Upper lobe of right lung (tissue), 1 donor: ENCODE data around the gene ENPP5. TPM values are rescaled to one million over a fixed set of nuclear protein-coding genes. Genes with fewer than 3 reads are reported as not detected.

Experiments
- ATAC-seq: fragments of 200-7000 bp; cut with Tn5 transposase; one replicate; pipeline ENCODE4 v1.9.1; 2020; ENCODE audit warnings: mild to moderate bottlenecking, moderate library complexity
- DNase-seq: peaks from one replicate; pipeline ENCODE4 v3.0.0-alpha.2; 2020
- H3K27ac ChIP-seq: fragments of 200-600 bp; one replicate; pipeline ENCODE4 v1.8.0; 2022
- H3K27me3 ChIP-seq: fragments of 200-600 bp; one replicate; pipeline ENCODE4 v1.8.0; 2022; ENCODE audit warnings: mild to moderate bottlenecking
- H3K36me3 ChIP-seq: fragments of 200-600 bp; one replicate; pipeline ENCODE4 v1.8.0; 2022
- H3K4me1 ChIP-seq: fragments of 200-600 bp; one replicate; pipeline ENCODE4 v1.8.0; 2022
- H3K4me3 ChIP-seq: fragments of 200-600 bp; one replicate; pipeline ENCODE4 v1.8.0; 2022; ENCODE audit warnings: mild to moderate bottlenecking
- H3K9me3 ChIP-seq: fragments of 200-600 bp; one replicate; pipeline ENCODE4 v1.8.0; 2022
- intact Hi-C: fragments of 100-400 bp; cut with DNase I; formaldehyde crosslinking; loops from one replicate; pipeline ENCODE4 v1.11.0; 2022
- total RNA-seq: library from RNA; stranded (reverse); fragmentation: NEBNext Ultra II Directional; extraction: Animal tissue kit (Norgen Biotek cat#: 25700); gene quantifications from one replicate; pipeline ENCODE4 v1.2.1, GENCODE V29; 2021
- TF ChIP-seq, protein P1 (sequence below): fragments of 200-600 bp; IDR thresholded peaks from one replicate; pipeline ENCODE4 v1.8.0; 2022; ENCODE audit warnings: antibody characterized with exemption
- donor health status: DM: no; HTN: yes; CAD: no; lungs with severe emphysema.

The ENPP5 gene
- total RNA-seq, 1 donor from 2014 or later: 7.3 TPM

DNA sequence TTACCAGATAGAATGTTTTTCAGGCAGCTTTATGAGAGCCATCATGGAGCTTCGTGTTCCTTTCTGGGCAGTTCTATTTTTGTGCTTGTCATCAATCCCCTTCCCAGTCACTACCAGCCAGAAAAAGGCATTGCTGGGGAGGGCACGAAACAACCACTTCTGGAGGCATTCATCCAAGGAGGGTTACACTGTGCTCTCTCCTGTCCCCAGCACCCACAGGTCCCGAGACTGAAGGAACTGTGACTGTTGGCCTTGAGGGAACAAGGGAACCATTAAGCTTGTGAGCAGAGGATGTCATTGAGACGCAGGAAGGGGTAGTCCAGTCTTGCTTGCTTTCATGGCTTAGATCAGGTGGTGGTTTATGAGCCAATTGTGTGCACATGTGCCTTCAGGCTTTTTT, 20.1 kb upstream of the ENPP5 start:
- H3K27ac ChIP-seq: no peak overlapping the region
- DNase-seq: no peak

DNA sequence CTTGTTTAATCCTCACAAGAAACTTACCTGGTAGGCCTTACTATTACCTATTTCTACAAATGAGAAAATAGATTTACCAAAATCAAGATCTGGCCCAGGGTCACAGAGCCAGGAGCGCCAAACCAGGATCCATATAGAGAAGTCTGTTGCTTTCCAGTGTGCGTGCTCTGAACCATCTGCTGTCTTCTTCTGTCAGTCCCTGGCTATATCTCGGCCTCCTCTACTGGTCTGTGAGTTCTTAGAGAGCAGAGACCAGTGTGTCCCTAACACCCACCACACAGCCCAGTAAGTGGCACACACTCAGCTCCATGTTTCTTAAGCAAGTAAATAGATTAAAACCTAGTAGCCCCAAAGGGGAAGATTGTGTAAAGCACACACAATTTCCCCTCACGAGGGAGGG, 18.9 kb upstream of the ENPP5 start:
- no peaks in the 10 kb centered on the region for H3K27me3 ChIP-seq
- no peaks in the 10 kb centered on the region for H3K4me1 ChIP-seq
- ATAC-seq (no peak), DNase-seq (no peak)
- no peak overlapping the region for H3K4me3 ChIP-seq
- TF ChIP-seq, protein P1, sequence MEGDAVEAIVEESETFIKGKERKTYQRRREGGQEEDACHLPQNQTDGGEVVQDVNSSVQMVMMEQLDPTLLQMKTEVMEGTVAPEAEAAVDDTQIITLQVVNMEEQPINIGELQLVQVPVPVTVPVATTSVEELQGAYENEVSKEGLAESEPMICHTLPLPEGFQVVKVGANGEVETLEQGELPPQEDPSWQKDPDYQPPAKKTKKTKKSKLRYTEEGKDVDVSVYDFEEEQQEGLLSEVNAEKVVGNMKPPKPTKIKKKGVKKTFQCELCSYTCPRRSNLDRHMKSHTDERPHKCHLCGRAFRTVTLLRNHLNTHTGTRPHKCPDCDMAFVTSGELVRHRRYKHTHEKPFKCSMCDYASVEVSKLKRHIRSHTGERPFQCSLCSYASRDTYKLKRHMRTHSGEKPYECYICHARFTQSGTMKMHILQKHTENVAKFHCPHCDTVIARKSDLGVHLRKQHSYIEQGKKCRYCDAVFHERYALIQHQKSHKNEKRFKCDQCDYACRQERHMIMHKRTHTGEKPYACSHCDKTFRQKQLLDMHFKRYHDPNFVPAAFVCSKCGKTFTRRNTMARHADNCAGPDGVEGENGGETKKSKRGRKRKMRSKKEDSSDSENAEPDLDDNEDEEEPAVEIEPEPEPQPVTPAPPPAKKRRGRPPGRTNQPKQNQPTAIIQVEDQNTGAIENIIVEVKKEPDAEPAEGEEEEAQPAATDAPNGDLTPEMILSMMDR: no peak
- no peaks in the 10 kb centered on the region for H3K36me3 ChIP-seq
- no peak overlapping the region for H3K27ac ChIP-seq
- intact Hi-C loops: no loop called here
- no peaks in the 10 kb centered on the region for H3K9me3 ChIP-seq

More for the DNA sequence above, 20.1 kb upstream of the ENPP5 start:
- Histone ChIP-seq H3K9me3 (no peaks in the 10 kb centered on the region), H3K36me3 (no peaks in the 10 kb centered on the region), H3K4me1 (no peaks in the 10 kb centered on the region), H3K27me3 (no peaks in the 10 kb centered on the region), H3K4me3 (no peak overlapping the region)
- ATAC-seq: no peak
- TF ChIP-seq, protein P1: no peak
- intact Hi-C loops: no loop called here

DNA sequence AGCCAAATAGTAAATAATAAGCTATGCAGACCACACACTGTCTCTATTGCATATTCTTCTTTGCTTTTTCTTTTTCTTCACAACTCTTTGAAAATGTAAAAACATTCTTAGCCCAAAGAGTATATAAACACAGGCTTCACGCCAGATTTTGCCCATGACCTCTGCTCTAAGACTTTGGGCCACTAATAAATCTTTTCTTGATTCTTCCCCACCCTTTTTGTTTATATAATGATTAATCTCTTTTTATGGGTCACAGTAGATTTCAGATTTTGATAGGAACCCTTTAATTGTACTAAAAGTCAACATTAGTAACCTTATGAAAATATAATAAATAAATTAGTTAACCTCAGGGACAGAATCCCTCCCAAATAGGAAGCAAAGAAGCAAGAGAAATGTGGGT, 15.8 kb upstream of the ENPP5 start:
- Histone ChIP-seq H3K27me3 (no peaks in the 10 kb centered on the region), H3K4me1 (peaks cover 5% of the 10 kb centered on the region)
- no peak for DNase-seq

DNA sequence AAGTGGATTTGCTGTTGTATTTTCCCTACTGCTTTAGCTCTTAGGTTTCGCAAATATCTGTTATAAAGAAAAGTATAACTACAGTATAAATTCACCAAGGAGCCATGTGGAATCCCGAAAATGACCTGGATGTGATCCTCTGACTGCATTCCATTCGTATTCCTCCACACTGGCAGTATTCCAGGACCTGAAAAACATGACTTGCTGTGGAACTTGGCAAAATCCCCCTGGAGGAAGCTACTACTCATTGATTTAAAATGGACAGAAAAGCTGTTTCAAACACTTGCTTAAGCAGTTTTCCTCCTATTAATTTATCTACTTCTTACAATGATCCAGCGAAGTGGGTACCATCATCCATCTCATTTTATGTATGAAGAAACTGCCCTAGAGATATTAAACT, 13.3 kb upstream of the ENPP5 start:
- Histone ChIP-seq H3K4me1 (peaks cover 5% of the 10 kb centered on the region), H3K27me3 (no peaks in the 10 kb centered on the region), H3K4me3 (no peak overlapping the region), H3K9me3 (no peaks in the 10 kb centered on the region), H3K36me3 (no peaks in the 10 kb centered on the region), H3K27ac (no peak overlapping the region)
- no peak for DNase-seq
- TF ChIP-seq, protein P1: no peak
- no peak for ATAC-seq
- intact Hi-C loops: no loop called here

More for the DNA sequence above, 15.8 kb upstream of the ENPP5 start:
- ATAC-seq: no peak
- no peaks in the 10 kb centered on the region for H3K9me3 ChIP-seq
- H3K27ac ChIP-seq: no peak overlapping the region
- intact Hi-C loops: no loop called here
- H3K36me3 ChIP-seq: no peaks in the 10 kb centered on the region
- TF ChIP-seq, protein P1: no peak
- no peak overlapping the region for H3K4me3 ChIP-seq

DNA sequence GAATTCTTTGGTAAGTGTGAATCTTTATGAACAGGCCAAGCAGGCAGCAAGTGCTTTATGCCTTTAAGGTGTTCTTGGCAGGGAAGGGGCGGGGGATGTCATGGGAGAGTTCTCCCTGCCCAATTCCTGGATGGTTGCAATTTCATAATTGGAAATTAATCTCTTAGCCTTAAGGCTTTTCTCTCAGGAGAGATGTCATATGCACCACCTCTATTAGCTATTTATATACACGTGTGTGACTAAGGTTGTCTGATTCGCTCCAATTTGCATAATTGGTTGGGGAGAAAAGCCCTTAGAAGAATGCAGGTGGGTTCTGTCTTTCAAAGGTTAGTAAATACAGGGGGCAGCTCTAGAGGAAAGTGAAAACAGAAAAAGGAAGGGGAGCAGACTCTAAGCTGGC, 5.2 kb upstream of the ENPP5 start:
- DNase-seq: no peak
- no peak overlapping the region for H3K4me3 ChIP-seq
- ATAC-seq: no peak
- intact Hi-C loops: no loop called here
- TF ChIP-seq, protein P1: no peak
- H3K4me1 ChIP-seq: no peaks in the 10 kb centered on the region
- H3K36me3 ChIP-seq: no peaks in the 10 kb centered on the region
- no peak overlapping the region for H3K27ac ChIP-seq
- H3K27me3 ChIP-seq: no peaks in the 10 kb centered on the region
- no peaks in the 10 kb centered on the region for H3K9me3 ChIP-seq

DNA sequence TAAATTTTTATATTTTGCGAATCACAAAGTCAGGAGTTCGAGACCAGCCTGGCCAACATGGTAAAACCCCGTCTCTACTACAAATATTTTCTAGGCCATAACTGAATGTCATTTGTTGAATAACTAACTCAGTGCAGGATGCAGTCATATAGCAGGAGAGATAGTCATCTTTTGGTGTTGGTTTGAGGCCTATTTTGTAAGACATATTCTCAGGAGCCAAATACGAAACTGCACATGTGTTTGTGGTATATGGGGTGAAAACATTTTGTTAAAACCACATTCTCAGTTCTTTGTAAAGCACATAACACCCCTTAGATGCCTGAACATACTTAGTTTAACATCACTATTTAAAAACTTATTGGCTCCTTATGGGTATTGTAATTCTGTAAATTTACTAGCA, 4.7 kb upstream of the ENPP5 start:
- H3K27ac ChIP-seq: no peak overlapping the region
- H3K9me3 ChIP-seq: no peaks in the 10 kb centered on the region
- no peaks in the 10 kb centered on the region for H3K27me3 ChIP-seq
- no peak overlapping the region for H3K4me3 ChIP-seq
- no peaks in the 10 kb centered on the region for H3K36me3 ChIP-seq
- H3K4me1 ChIP-seq: no peaks in the 10 kb centered on the region
- DNase-seq (no peak), ATAC-seq (no peak)
- intact Hi-C loops: no loop called here
- TF ChIP-seq, protein P1: no peak
